HG03280 (cell line): ENCODE results near the gene RASAL1.

Source experiments
- ATAC-seq: cut with Tn5 transposase; IDR thresholded peaks from one replicate; pipeline ENCODE4 v1.9.1; 2021; ENCODE audit warnings: mild to moderate bottlenecking, moderate library complexity; ENCODE audit not compliant: unreplicated experiment

RASAL1 gene

GRCh38 chr12:113061061-113061694 is 74.4 kb downstream of the RASAL1 start:
- ATAC-seq: no peak

GRCh38 chr12:113060336-113060960 is 75.1 kb downstream of the RASAL1 start:
- ATAC-seq: no peak

GRCh38 chr12:113059071-113059595 is 76.4 kb downstream of the RASAL1 start:
- no peak for ATAC-seq

DNA sequence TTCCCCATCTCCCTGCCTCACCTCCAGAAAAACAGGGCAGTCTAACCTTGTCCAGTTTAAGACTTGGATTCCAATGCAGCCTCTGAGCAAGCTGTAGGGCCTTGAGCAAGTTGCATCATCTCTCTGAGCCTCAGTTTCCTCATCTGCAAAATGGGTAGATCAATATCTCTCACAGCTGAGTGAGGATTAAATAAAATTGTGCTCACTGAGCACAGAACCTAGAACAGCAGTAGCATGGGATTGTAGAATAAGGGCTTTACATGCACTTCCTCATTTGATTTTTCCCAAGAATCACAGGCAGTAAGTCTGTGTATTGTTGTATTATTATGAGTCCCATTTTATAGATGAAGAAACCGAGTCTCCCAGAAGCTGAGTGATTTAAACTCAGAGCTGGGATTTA is 77.0 kb downstream of the RASAL1 start:
- ATAC-seq: no peak

- ATAC-seq: no peak
Measured at GRCh38 chr12:113057565-113058485, 77.7 kb downstream of the RASAL1 start.

GRCh38 chr12:113056631-113057488 is 78.7 kb downstream of the RASAL1 start, which contains the start of gene DTX1:
Gene DTX1 (plus strand): TSS chr12:113056730. CDS start chr12:113058193, 1,463 bp downstream.
- no peak for ATAC-seq

GRCh38 chr12:113056381-113056630 is 79.3 kb downstream of the RASAL1 start:
- no peak for ATAC-seq

GRCh38 chr12:113055594-113056380 is 79.8 kb downstream of the RASAL1 start:
- no peak for ATAC-seq

- ATAC-seq: no peak
Measured at GRCh38 chr12:113054948-113055486, 80.5 kb downstream of the RASAL1 start.

DNA sequence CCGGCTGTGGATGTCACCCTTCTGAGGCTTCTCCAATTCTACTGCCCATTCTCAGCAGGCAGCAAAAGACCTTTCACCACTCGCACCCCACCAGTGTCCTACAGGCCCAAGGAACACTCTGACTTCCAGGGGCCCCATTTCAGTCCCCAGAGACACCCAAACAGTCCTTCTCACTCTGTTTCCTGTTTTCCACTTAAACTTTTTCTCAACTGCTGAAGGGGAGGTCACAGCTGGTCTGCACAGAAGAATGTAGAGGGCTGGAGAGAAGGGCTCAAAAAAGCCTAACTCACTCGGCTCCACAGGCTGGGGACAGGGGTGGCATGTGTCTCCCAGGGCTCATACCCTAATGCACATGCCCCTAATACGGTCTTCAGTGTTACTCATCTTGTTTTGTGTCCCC is 83.2 kb downstream of the RASAL1 start:
- ATAC-seq: no peak

DNA sequence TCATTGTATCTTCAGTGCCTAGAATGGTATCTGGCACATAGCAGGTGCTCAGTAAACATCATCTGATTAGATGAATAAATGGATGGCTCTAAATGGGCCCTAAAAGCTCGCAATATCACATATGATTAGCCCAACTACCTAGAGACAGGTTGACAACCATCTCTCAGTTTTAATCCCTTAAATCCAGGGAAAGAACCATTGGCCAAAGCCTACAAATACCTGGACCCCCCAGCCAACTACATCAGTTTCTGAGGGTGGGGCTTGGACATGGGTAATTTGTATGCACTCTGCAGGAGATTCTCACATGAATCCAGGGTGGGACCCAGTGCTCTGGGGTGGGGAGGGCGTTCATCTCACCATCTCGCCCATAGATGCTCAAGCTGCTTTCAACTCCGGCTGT is 83.8 kb downstream of the RASAL1 start:
- no peak for ATAC-seq

- no peak for ATAC-seq
Measured at GRCh38 chr12:113050795-113051194, 84.8 kb downstream of the RASAL1 start.

DNA sequence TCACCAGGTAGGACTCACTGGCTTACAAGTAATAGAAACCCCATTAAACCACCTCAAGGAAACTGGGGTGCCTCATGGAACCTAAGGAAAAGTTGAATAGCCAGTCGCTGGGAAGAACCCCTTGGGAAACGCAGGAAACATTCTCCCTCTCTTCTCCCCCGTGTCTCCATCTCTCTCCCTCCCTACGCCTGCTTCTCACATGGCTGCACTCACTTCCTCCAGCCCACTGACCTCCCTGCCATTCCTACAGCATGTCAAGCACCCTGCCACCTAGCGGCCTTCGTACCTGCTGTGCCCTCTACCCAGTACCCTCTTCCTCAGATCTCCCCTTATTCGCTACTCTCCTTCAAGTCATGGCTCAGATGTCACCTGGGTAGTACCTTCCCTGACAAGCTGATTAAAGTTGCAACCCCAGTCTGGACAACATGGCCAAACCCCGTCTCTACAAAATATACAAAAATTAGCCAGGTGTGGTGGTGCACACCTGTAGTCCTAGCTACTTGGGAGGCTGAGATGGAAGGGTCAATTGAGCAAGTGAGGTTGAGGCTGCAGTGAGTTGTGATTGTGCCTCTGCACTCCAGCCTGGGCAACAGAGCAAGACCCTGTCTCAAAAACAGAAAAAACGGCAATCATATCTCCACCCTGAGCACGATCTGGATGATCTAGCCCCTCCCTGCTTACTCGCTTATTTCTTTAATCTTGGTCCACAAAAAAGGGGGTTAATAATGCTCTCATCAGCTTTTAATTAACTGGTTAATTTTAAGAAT is 85.4 kb downstream of the RASAL1 start:
- no peak for ATAC-seq
